HepG2 (cell line): Measurements from ENCODE around the gene QRICH2. TPM values are rescaled to one million over a fixed set of nuclear protein-coding genes. Genes with fewer than 3 reads are reported as not detected.

ENCODE experiments used
- ATAC-seq: fragments of 200-7000 bp; cut with Tn5 transposase; 3 replicates; pipeline ENCODE4 v1.9.1; 2020; ENCODE audit warnings: mild to moderate bottlenecking, moderate library complexity
- BruUV-seq: library from RNA; stranded (reverse); fragments of 400-500 nt; replicated peaks from 2 replicates; lab custom pipeline; 2021; lab: Mats Ljungman, UMichigan
- CTCF ChIA-PET: fragments of 300-600 bp; formaldehyde crosslinking; extraction: SDS; loops from one replicate; lab custom pipeline; 2021; ENCODE audit warnings: low total read pairs, inconsistent platforms, low intra/inter-chr PET ratio; lab: Yijun Ruan, JAX
- POLR2A ChIA-PET: fragments of 350-600 bp; sonication (Branson Sonifier 250); formaldehyde crosslinking; loops from one replicate; lab custom pipeline; 2020; ENCODE audit warnings: antibody characterized with exemption, inconsistent platforms; lab: Yijun Ruan, JAX
- DNase-seq: peaks from one replicate; pipeline ENCODE4 v3.0.0-alpha.2; 2015; ENCODE audit warnings: low spot score
- FAIRE-seq: peaks from 3 replicates; lab custom pipeline; 2011; peaks lifted over from hg19 to GRCh38; lab: Jason Lieb, UNC
- H2AFZ ChIP-seq: one replicate; pipeline ENCODE4 v1.6.1; 2011; ENCODE audit warnings: low read length, inconsistent platforms
- H3K27ac ChIP-seq: fragments of 300-600 bp; 3 replicates; pipeline ENCODE4 v1.8.0; 2011; ENCODE audit warnings: mixed run types, mild to moderate bottlenecking, mixed read lengths, low read length, inconsistent platforms; ENCODE audit not compliant: insufficient read depth; ENCODE audit errors: extremely low read length
- H3K27me3 ChIP-seq, 2 experiments: fragments of 200-600 bp in 1 of 2; 2 replicates in 1 of 2; 3 replicates in 1 of 2; pipeline versions ENCODE4 v1.6.0 to v1.8.0; 2011; ENCODE audit warnings: low read length in 2 of 2, mild to moderate bottlenecking in 2 of 2, moderate library complexity in 2 of 2, inconsistent platforms in 1 of 2; ENCODE audit not compliant: insufficient read depth in 2 of 2, control insufficient read depth in 1 of 2
- H3K36me3 ChIP-seq, 2 experiments: fragments of 200-600 bp in 1 of 2; replicated peaks in 1 of 2; 2 replicates in 1 of 2; 3 replicates in 1 of 2; pipeline versions ENCODE4 v1.5.1 to v1.8.0; 2011; ENCODE audit warnings: low read length in 2 of 2, inconsistent platforms in 1 of 2; ENCODE audit not compliant: insufficient read depth in 2 of 2, control insufficient read depth in 1 of 2
- H3K4me1 ChIP-seq: 2 replicates; pipeline ENCODE4 v1.5.1; 2012; ENCODE audit warnings: low read length, inconsistent platforms; ENCODE audit not compliant: insufficient read depth
- H3K4me2 ChIP-seq: 2 replicates; pipeline ENCODE4 v1.6.0; 2011; ENCODE audit warnings: low read depth, low read length, inconsistent platforms
- H3K4me3 ChIP-seq, 3 experiments: fragments of 200-600 bp in 1 of 3; sonication (generic), shearing (Covaris generic) in 1 of 3; replicated peaks in 1 of 3; 2 replicates each; pipeline ENCODE4 v1.5.1; 2011 to 2016; ENCODE audit warnings: low read length in 3 of 3, inconsistent platforms in 2 of 3, low read depth in 2 of 3, mild to moderate bottlenecking in 2 of 3, control low read depth in 1 of 3, mixed read lengths in 1 of 3; ENCODE audit not compliant: insufficient read depth in 1 of 3
- H3K79me2 ChIP-seq: one replicate; pipeline ENCODE4 v1.6.1; 2011; ENCODE audit warnings: low read length, inconsistent platforms; ENCODE audit not compliant: insufficient read depth
- H3K9ac ChIP-seq: 2 replicates; pipeline ENCODE4 v1.6.0; 2011; ENCODE audit warnings: mild to moderate bottlenecking, low read depth, low read length, inconsistent platforms; ENCODE audit not compliant: insufficient read depth
- H3K9me3 ChIP-seq: 2 replicates; pipeline ENCODE4 v1.5.1; 2012; ENCODE audit warnings: mild to moderate bottlenecking, low read length
- H4K20me1 ChIP-seq: 2 replicates; pipeline ENCODE4 v1.6.0; 2011; ENCODE audit warnings: inconsistent platforms, mild to moderate bottlenecking, low read length, moderate library complexity; ENCODE audit not compliant: insufficient read depth
- ARID2 ChIP-seq: sonication (generic); formaldehyde crosslinking; IDR thresholded peaks from 2 replicates; pipeline ENCODE4 v1.8.1; 2022; ENCODE audit warnings: mild to moderate bottlenecking, missing genetic modification reagents, borderline replicate concordance
- CCDC6 ChIP-seq: sonication (generic); formaldehyde crosslinking; IDR thresholded peaks from 2 replicates; pipeline ENCODE4 v1.8.1; 2022; ENCODE audit warnings: mild to moderate bottlenecking, missing genetic modification reagents, moderate library complexity
- MBD4 ChIP-seq: IDR thresholded peaks from 2 replicates; pipeline ENCODE4 v1.6.1; 2012; ENCODE audit warnings: low read length, inconsistent platforms, borderline replicate concordance
- NAIF1 ChIP-seq: sonication (generic); formaldehyde crosslinking; IDR thresholded peaks from 2 replicates; pipeline ENCODE4 v1.5.0; 2020; ENCODE audit warnings: mild to moderate bottlenecking, missing genetic modification reagents, borderline replicate concordance
- PRMT3 ChIP-seq: sonication (generic); formaldehyde crosslinking; IDR thresholded peaks from 2 replicates; pipeline ENCODE4 v1.8.1; 2022; ENCODE audit warnings: low read depth, mild to moderate bottlenecking, moderate library complexity, missing genetic modification reagents, borderline replicate concordance
- SNAPC4 ChIP-seq: sonication (generic); formaldehyde crosslinking; IDR thresholded peaks from 2 replicates; pipeline ENCODE4 v1.4.0; 2020; ENCODE audit warnings: mild to moderate bottlenecking, missing genetic modification reagents
- TBX3 ChIP-seq: fragments of 450-650 bp; IDR thresholded peaks from 2 replicates; pipeline ENCODE4 v1.6.1; 2017; ENCODE audit warnings: antibody characterized with exemption, mild to moderate bottlenecking, inconsistent platforms, borderline replicate concordance
- TRIM22 ChIP-seq: fragments of 450-650 bp; IDR thresholded peaks from 2 replicates; pipeline ENCODE4 v1.6.1; 2017
- ZC3H13 ChIP-seq: sonication (generic); formaldehyde crosslinking; IDR thresholded peaks from 2 replicates; pipeline ENCODE4 v1.8.1; 2023; ENCODE audit warnings: mild to moderate bottlenecking, missing genetic modification reagents, moderate library complexity
- ZNF33A ChIP-seq: sonication (generic); formaldehyde crosslinking; IDR thresholded peaks from 2 replicates; pipeline ENCODE4 v1.5.1; 2020; ENCODE audit warnings: missing genetic modification reagents, mild to moderate bottlenecking, moderate library complexity, borderline replicate concordance
- ZNF567 ChIP-seq: sonication (generic); formaldehyde crosslinking; IDR thresholded peaks from 2 replicates; pipeline ENCODE4 v1.8.1; 2023; ENCODE audit warnings: mild to moderate bottlenecking, missing genetic modification reagents, borderline replicate concordance
- ZNF605 ChIP-seq: sonication (generic); formaldehyde crosslinking; IDR thresholded peaks from 2 replicates; pipeline ENCODE4 v1.8.0; 2022; ENCODE audit warnings: mild to moderate bottlenecking, missing genetic modification reagents
- ZSCAN31 ChIP-seq: sonication (generic); formaldehyde crosslinking; IDR thresholded peaks from 2 replicates; pipeline ENCODE4 v1.5.0; 2020; ENCODE audit warnings: low read depth, mild to moderate bottlenecking, missing genetic modification reagents
- WGBS: methylation state at CpG from one replicate; pipeline ENCODE4 v1.1.6; 2017; ENCODE audit warnings: low lambda C conversion rate; 5-methylcytosine and 5-hydroxymethylcytosine counted together
- in situ Hi-C: cut with HindIII; loops from 2 replicates; pipeline ENCODE4 v1.10.0; 2017; ENCODE audit warnings: low pct_unique_long_range_greater_than_20kb; ENCODE audit not compliant: extremely low pct_ligation_motif_present
- intact Hi-C: fragments of 100-400 bp; cut with micrococcal nuclease; formaldehyde crosslinking; loops from one replicate; pipeline ENCODE4 v1.10.0; 2022; ENCODE audit not compliant: unreplicated experiment
- polyA plus RNA-seq, 8 experiments: library from polyadenylated mRNA; depleted of rRNA in 3 of 8; stranded (reverse) in 7 of 8; unstranded in 1 of 8; fragments of >200 nt; fragmentation: Illumina TruSeq in 4 of 8; extraction: Trizol in 4 of 8; gene quantifications; 2 replicates each; pipeline versions ENCODE4 v1.2.1 to v1.2.3, GENCODE V29; 2011 to 2016; ENCODE audit warnings: low read depth in 4 of 8, missing spikeins in 1 of 8, mixed read lengths in 1 of 8; ENCODE audit not compliant: insufficient read depth in 1 of 8
- total RNA-seq, 5 experiments: library from RNA; depleted of rRNA; stranded (reverse); fragments of >200 nt; fragmentation: Illumina TruSeq; extraction: Trizol; gene quantifications; 2 replicates each; pipeline ENCODE4 v1.2.3, GENCODE V29; 2016; ENCODE audit warnings: low read depth in 1 of 5

QRICH2 gene
- total and polyA plus RNA-seq, 2 of the 13 experiments (the other 11 are each of a cell fraction or from before 2014, with no cell fraction given): 3.7 to 5.7 TPM

- Histone ChIP-seq H3K36me3 (peaks cover 3 to 7% of the 10 kb centered on the region in 2 experiments; a peak in 3 of 5 replicates), H4K20me1 (no peaks in the 10 kb centered on the region), H3K4me1 (peaks cover 55% of the 10 kb centered on the region), H3K4me2 (peak overlapping the region; percentile 96), H3K27ac (peak overlapping the region; percentile 99), H3K9ac (peak overlapping the region; percentile 96), H3K79me2 (peaks cover 49% of the 10 kb centered on the region), H3K9me3 (no peaks in the 10 kb centered on the region), H3K4me3 (peak overlapping the region; percentile 87 to 99 (median 98)), H3K27me3 (no peaks in the 10 kb centered on the region; a peak in 1 of 5 replicates), H2AFZ (no peak overlapping the region)
- ATAC-seq (peak; percentile 21), FAIRE-seq (no peak), DNase-seq (no peak)
- WGBS: 0% methylated on average over 9 of the region's 51 CpGs
- CTCF ChIA-PET: interaction anchor here (1.8 kb wide), 1 partner anchor 33 kb away, joined by 6 read pairs; no protein-coding TSS in a partner anchor
- intact Hi-C loops (no loop called here), in situ Hi-C loops (loop anchor here (5.0 kb wide), 1 partner anchor 34 kb away; no protein-coding TSS in a partner anchor)
- POLR2A ChIA-PET: interaction anchor here (0.8 to 24.7 kb wide), 17 partner anchors 9 to 261 kb away, joined by 3 to 1379 read pairs (median 6); partner anchors contain the start of genes RHBDF2 and SPHK1
- no TSS peak for BruUV-seq
- TF ChIP-seq NAIF1 (CRISPR knock-in tag): no peak
- TF ChIP-seq ZNF33A (CRISPR knock-in tag): 0 out of 2 replicates have a peak, but pooled peaks have one; percentile 51
- no peak for TF ChIP-seq ZSCAN31 (CRISPR knock-in tag)
- no peak for TF ChIP-seq CCDC6 (CRISPR knock-in tag)
- TF ChIP-seq ARID2 (CRISPR knock-in tag): peak; percentile 36; the same call in 1 of the 2 replicates
- no peak for TF ChIP-seq ZNF567 (CRISPR knock-in tag)
- TF ChIP-seq SNAPC4 (CRISPR knock-in tag): peak; percentile 7; the same call in 1 of the 2 replicates
- no peak for TF ChIP-seq PRMT3 (CRISPR knock-in tag)
- no peak; the same call in none of the 2 replicates for TF ChIP-seq ZC3H13
- peak; percentile 93 for TF ChIP-seq ZNF605 (CRISPR knock-in tag)
- TF ChIP-seq TBX3: no peak
- no peak for TF ChIP-seq MBD4
- no peak for TF ChIP-seq TRIM22
Measured at GRCh38 chr17:76353004-76353598, 45.0 kb upstream of the QRICH2 start.
